ENCODE results near the gene MLEC. TPM values are rescaled to one million over a fixed set of nuclear protein-coding genes. Genes with fewer than 3 reads are reported as not detected.

Gene MLEC
- 73.3 and 78.3 TPM in 2 replicates for total RNA-seq

- DNase-seq (ENCODE audit: extremely low read depth, low read depth, low spot score): peak; percentile 50
These were observed at the start of gene MLEC for GRCh38 chr12:120686690-120687577. MLEC (plus strand) TSS chr12:120687149; CDS start chr12:120687297, 148 bp downstream.

- DNase-seq (ENCODE audit: extremely low read depth, low read depth, low spot score): no peak
These were observed 46.9 kb upstream of the MLEC start, which contains the start of gene CABP1 for GRCh38 chr12:120639771-120640721. CABP1 (plus strand) TSS chr12:120640626; CDS start chr12:120640686, 60 bp downstream.

DNA sequence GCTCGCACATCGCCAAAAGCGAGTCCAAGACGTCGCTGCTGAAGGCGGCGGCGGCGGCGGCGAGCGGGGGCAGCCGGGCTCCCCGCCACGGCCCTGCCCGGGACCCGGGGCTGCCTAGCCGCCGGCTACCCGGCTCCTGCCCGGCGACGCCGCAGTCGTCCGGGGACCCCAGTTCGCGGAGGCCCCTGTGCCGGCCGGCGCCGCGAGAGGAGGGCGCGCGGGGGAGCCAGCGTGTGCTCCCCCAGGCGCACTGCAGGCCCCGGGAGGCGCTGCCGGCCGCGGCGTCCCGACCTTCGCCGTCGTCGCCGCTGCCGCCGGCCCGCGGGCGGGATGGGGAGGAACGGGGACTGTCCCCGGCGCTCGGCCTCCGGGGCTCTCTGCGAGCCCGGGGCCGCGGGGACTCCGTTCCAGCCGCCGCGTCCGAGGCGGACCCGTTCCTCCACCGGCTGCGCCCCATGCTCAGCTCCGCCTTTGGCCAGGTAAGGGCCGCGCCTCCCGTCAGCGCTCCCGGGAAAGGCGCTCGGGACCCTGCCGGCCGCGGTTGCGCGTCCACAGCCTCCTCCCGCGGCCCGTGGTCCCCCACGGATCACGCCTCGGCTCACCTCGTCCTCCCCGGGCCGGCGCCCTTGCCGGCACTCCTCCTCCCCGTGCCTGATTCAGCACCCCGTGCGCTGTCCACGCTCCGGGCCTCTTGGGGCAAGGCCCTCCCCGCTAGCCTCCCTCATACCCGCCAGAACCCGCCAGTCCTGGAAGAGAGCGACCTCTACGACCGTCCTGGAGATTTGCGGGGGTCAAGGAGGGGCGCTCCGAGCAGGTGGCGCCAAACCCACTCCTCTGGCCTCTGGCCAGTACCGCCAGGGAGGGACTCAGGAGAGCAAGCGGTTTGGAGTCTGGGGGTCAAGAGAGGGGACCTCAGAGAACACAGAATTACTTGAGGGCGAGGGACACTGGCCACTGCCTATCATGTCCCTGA is 45.8 kb upstream of the MLEC start:
- DNase-seq (ENCODE audit: extremely low read depth, low read depth, low spot score): no peak

DNA sequence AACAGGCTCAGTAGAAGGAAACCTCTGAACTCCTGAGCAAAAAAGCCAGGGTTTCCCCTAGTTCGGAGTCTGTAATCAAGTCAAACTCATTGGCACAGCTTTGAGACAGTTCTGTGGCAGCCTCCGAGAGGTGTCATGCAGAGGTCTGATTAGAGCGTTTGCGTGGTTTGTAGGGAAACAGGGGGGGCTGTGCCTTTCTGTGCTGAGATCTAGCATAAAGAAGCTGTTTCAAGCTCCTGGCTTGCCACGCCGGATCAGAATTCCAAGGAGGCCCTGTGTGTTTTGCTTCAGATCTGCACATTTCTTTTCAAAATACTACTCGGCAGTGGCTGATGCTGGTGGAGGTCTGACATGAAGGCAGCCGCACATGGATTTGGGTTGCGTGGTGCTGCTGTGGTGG is 44.8 kb upstream of the MLEC start:
- DNase-seq (ENCODE audit: extremely low read depth, low read depth, low spot score): no peak

DNA sequence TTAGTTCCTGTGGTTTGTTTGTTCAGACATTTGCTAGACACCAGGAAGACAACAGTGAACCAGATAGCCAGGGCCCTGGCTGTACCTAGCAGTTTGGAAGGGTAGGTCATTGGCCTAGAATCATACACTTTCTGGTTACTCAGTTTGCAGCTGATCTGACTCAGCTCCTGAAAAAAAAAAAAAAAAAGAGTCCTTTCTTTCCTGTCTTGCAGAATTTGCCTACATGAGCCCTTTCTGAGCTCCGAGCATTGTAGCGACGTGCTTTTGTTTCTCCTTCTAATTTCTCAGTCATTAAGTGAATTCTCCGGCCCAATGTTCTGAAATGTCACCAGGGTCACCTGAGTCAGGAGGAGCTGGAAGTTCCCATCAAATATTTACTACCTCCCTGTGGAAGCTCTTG is 44.1 kb upstream of the MLEC start:
- no peak for DNase-seq (ENCODE audit: extremely low read depth, low read depth, low spot score)

DNA sequence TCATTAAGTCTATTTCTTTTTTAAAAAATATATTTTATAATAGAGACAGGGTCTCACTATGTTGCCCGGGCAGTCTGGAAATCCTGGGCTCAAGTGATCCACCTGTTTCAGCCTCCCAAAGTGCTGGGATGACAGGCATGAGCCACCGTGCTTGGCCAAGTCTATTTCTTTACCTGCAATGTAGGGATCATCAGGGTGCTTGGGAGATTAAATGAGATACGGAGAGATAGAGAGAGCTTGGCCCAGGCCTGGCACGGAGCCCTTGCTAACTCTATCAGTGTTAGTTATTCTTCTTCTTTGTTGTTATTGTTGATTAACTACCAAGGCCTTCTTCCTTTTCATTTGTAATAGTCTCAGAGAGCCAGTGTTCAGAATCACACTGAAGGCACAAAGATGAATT is 43.4 kb upstream of the MLEC start:
- DNase-seq (ENCODE audit: extremely low read depth, low read depth, low spot score): no peak

- DNase-seq (ENCODE audit: extremely low read depth, low read depth, low spot score): no peak
These were observed 40.9 kb upstream of the MLEC start for GRCh38 chr12:120646044-120646443.

DNA sequence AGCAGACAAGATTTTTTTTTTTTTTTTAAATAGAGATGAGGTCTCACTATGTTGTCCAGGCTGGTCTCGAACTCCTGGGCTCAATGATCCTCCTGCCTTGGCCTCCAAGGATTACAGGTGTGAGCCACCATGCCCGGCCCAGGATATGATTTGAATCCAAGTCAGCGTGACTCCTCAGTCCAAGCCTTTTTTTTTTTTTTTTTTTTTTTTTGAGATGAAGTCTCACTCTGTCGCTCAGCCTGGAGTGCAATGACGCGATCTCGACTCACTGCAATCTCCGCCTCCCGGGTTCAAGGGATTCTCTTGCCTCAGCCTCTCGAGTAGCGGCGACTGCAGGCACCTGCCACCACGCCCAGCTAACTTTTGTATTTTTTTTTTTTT is 39.6 kb upstream of the MLEC start:
- DNase-seq (ENCODE audit: extremely low read depth, low read depth, low spot score): no peak

DNA sequence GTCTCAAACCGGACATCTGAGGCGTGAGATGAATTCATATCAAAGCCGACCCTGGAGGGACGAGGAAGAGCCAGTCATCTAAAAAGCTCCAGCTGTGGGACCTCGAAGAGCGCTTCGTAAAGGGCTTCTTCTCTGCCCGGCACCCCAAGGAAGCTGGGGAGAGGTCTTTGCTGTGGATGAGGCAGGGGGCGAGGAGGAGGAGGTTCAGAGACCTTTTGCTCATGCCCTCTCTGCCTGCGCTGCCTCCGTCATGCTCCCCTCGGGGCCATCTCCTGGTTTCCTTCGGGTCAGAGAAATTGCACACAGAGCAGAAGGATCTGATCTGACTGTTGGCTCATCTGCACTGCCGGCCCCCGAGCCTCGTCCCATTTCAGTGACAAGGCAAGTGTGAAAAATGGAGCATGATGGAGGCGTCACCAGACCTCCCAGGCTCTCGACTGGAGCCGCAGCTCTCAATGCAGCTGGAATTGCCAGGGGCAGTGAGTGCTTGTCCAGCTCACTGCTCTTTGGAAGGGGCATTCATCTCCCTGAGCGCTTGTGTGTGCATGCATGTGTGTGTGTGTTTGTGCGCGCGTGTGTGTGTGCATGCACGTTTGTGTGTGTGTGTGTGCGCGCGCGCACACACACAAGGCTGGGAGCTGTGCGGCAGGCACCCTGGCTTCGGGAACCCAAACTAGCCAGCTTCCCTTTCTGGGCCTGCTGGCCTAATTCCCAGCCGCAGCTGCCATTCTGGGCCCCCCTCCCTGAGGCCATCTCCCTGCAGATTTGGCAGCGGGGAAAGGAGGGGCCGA is 37.3 kb upstream of the MLEC start:
- DNase-seq (ENCODE audit: extremely low read depth, low read depth, low spot score): no peak

DNA sequence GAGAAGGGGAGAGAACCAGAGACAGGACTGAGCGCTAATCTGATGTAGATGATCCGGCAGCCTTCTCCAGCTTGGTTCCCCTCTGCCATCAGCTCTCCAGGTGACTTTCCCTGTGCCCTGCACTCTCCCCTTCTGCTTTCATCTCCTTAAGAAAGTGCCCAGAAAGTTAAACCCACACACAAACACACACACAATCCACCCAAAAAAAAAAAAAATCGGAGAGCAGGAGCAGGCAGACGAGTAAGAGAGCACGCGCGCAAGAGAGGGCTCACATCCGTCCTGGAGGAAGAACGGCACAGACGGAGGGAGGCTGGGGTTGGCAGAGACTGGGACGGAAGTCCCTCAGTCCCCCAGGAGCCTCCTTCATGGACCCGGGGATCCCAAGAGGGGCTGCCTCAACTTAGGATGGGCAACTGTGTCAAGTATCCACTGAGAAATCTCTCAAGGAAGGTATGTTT is 36.7 kb upstream of the MLEC start:
- DNase-seq (ENCODE audit: extremely low read depth, low read depth, low spot score): no peak

GRCh38 chr12:120651821-120652220 is 35.1 kb upstream of the MLEC start:
- DNase-seq (ENCODE audit: extremely low read depth, low read depth, low spot score): no peak

DNA sequence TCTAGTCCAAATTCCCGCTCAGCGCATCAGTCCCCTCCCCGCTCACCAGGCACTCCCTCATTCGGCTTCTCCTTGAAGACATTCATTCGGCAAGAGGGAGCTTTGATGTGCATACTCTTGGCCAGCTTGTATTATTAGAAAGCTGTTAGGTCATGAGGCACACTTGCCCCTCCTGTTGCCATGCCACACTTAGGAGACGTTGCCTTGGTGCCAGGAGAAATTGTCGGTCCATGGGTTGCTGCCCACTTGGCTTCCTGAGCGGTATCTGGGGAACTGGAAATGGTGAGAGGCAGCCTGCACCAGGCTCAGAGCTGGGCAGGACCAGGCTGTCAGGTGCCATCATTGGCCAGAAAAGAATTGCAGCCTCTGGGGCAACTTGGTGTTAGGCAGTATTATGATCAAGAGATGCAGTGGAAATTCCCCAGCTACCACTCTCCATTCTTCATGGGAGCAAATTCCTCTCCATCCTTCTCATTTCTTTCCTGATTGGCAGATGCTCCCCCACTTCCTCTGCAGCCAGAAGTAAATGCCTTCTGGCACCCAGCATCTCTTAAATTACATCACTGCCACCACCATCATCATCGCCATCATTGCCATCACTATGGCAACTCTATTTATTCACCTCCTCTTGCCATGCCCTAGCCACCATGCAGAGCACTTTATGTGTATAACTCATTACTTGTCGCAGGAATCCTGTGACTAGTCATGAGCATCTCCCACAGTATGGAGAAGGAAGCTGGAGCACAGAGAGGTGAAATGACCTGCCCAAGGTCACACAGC is 34.1 kb upstream of the MLEC start:
- no peak for DNase-seq (ENCODE audit: extremely low read depth, low read depth, low spot score)

DNA sequence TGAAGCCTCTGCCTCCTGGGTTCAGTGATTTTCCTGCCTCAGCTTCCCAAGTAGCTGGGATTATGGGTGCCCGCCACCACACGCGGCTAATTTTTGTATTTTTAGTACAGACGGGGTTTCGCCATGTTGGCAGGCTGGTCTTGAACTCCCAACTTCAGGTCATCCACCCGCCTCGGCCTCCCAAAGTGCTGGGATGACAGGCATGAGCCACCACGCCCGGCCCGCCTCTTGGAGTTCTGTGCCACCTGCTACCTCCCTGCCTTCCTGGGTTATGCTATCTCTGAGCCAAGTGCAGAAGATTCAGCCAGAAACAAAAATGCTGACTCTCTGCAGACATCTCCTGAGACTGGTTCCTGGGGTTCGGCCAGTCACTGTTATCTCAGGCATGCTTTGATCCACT is 33.3 kb upstream of the MLEC start:
- no peak for DNase-seq (ENCODE audit: extremely low read depth, low read depth, low spot score)

GRCh38 chr12:120654656-120655055 is 32.3 kb upstream of the MLEC start:
- no peak for DNase-seq (ENCODE audit: extremely low read depth, low read depth, low spot score)

DNA sequence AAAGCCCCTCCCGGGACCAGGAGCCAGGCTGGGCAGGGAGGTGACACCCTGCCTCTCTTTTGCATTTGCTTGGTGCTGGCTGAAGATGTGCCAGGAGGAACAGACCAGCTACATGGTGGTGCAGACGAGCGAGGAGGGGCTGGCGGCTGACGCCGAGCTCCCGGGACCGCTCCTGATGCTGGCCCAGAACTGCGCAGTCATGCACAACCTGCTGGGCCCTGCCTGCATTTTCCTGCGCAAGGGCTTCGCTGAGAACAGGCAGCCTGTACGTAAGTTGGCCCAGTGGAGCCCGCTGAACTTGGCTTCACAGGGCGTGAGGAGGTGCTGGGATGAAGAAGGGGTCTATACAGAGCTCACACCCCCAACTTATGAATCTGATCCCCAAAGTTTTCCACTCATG is 30.9 kb upstream of the MLEC start:
- no peak for DNase-seq (ENCODE audit: extremely low read depth, low read depth, low spot score)

- DNase-seq (ENCODE audit: extremely low read depth, low read depth, low spot score): no peak
These were observed 28.4 kb upstream of the MLEC start for GRCh38 chr12:120658286-120659150.

DNA sequence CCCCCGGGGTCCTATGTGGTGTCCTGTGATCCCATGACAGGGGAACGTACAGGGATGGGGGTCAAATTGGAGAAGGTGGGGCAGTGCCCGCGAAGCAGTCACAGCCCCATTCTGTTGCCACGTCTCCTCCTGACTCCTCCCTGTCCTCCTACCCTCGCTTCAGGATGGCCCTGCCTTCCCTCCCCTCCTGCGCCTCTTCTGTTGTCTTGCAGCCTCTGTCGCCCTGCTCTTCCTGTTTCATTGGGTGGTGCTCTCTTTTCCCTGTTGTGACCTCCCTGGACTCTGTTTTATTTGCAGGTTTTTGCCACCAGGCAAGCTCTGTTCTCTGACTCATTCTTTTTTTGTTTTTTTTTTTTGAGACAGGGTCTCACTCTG is 27.8 kb upstream of the MLEC start:
- DNase-seq (ENCODE audit: extremely low read depth, low read depth, low spot score): no peak

GRCh38 chr12:120661432-120661831 is 25.5 kb upstream of the MLEC start:
- no peak for DNase-seq (ENCODE audit: extremely low read depth, low read depth, low spot score)

Data from glomerular endothelial cell (primary cell).